IMR-90 (cell line): ENCODE data around the gene TYRO3. TPM values are rescaled to one million over a fixed set of nuclear protein-coding genes. Genes with fewer than 3 reads are reported as not detected.
"Not testable (repeated sequence)": the region's sequence is repeated elsewhere in the genome, so short reads cannot be mapped to it uniquely, and the experiment has no call there.

Experiments
- ATAC-seq: fragments of 200-7000 bp; cut with Tn5 transposase; 2 replicates; pipeline ENCODE4 v1.9.1; 2020; ENCODE audit warnings: low read depth, mild to moderate bottlenecking, moderate library complexity
- BruUV-seq: library from RNA; stranded (reverse); fragments of 400-500 nt; replicated peaks from 2 replicates; lab custom pipeline; 2021; lab: Mats Ljungman, UMichigan
- CTCF ChIA-PET: fragments of 300-600 bp; formaldehyde crosslinking; extraction: SDS; loops from one replicate; lab custom pipeline; 2021; ENCODE audit warnings: antibody characterized with exemption; lab: Yijun Ruan, JAX
- POLR2A ChIA-PET: fragments of 300-600 bp; sonication (Branson Sonifier 250); formaldehyde crosslinking; loops from one replicate; lab custom pipeline; 2022; ENCODE audit warnings: antibody characterized with exemption; ENCODE audit not compliant: unreplicated experiment; lab: Charles Lee
- DNase-seq: peaks from one replicate; pipeline ENCODE4 v3.0.0; 2013
- H2AFZ ChIP-seq: replicated peaks from 2 replicates; pipeline ENCODE3; 2013; ENCODE audit warnings: low read length, mild to moderate bottlenecking; ENCODE audit not compliant: poor library complexity
- H2AK5ac ChIP-seq: 2 replicates; pipeline ENCODE4 v1.6.1; 2013; ENCODE audit warnings: low read depth, low read length, inconsistent platforms
- H2AK9ac ChIP-seq: replicated peaks from 2 replicates; pipeline ENCODE3; 2013; ENCODE audit warnings: mild to moderate bottlenecking, low read depth, low read length, moderate library complexity; ENCODE audit not compliant: poor library complexity
- H2BK120ac ChIP-seq: 2 replicates; pipeline ENCODE4 v1.6.1; 2013; ENCODE audit warnings: low read depth, low read length, inconsistent platforms
- H2BK15ac ChIP-seq: 3 replicates; pipeline ENCODE4 v1.6.1; 2013; ENCODE audit warnings: low read depth, low read length, inconsistent platforms
- H2BK20ac ChIP-seq: 2 replicates; pipeline ENCODE4 v1.6.1; 2013; ENCODE audit warnings: low read depth, mild to moderate bottlenecking, inconsistent platforms, low read length, moderate library complexity
- H2BK5ac ChIP-seq: 2 replicates; pipeline ENCODE4 v1.6.1; 2013; ENCODE audit warnings: mild to moderate bottlenecking, low read depth, low read length, inconsistent platforms; ENCODE audit not compliant: poor library complexity, severe bottlenecking
- H3K14ac ChIP-seq: replicated peaks from 2 replicates; pipeline ENCODE4 v1.6.1; 2013; ENCODE audit warnings: low read depth, low read length, inconsistent platforms
- H3K18ac ChIP-seq: 2 replicates; pipeline ENCODE4 v1.6.1; 2013; ENCODE audit warnings: low read depth, low read length, control low read depth
- H3K23ac ChIP-seq: 2 replicates; pipeline ENCODE4 v1.6.1; 2013; ENCODE audit warnings: low read depth, low read length, inconsistent platforms
- H3K27ac ChIP-seq: 2 replicates; pipeline ENCODE4 v1.5.1; 2013; ENCODE audit warnings: mild to moderate bottlenecking, control low read depth, low read length; ENCODE audit not compliant: insufficient read depth
- H3K27me3 ChIP-seq: 2 replicates; pipeline ENCODE4 v1.6.1; 2013; ENCODE audit warnings: low read length; ENCODE audit not compliant: control insufficient read depth, insufficient read depth
- H3K36me3 ChIP-seq: 2 replicates; pipeline ENCODE4 v1.6.1; 2013; ENCODE audit warnings: low read length, mixed read lengths; ENCODE audit not compliant: control insufficient read depth, insufficient read depth
- H3K4ac ChIP-seq: 2 replicates; pipeline ENCODE4 v1.6.1; 2013; ENCODE audit warnings: low read depth, low read length, inconsistent platforms
- H3K4me1 ChIP-seq: 2 replicates; pipeline ENCODE4 v1.6.1; 2013; ENCODE audit warnings: low read length, mixed read lengths; ENCODE audit not compliant: control insufficient read depth, insufficient read depth
- H3K4me2 ChIP-seq: 2 replicates; pipeline ENCODE4 v1.6.1; 2013; ENCODE audit warnings: low read depth, mild to moderate bottlenecking, control low read depth, low read length, moderate library complexity
- H3K4me3 ChIP-seq: 2 replicates; pipeline ENCODE4 v1.5.1; 2013; ENCODE audit warnings: low read depth, mild to moderate bottlenecking, control low read depth, low read length, moderate library complexity; ENCODE audit not compliant: insufficient read depth
- H3K56ac ChIP-seq: 2 replicates; pipeline ENCODE4 v1.6.1; 2013; ENCODE audit warnings: low read length, inconsistent platforms; ENCODE audit not compliant: insufficient read depth; ENCODE audit errors: extremely low read depth
- H3K79me1 ChIP-seq, 2 experiments: 2 replicates each; pipeline ENCODE4 v1.6.1; 2013; ENCODE audit warnings: low read length in 2 of 2, inconsistent platforms in 1 of 2, low read depth in 1 of 2
- H3K9ac ChIP-seq: 2 replicates; pipeline ENCODE4 v1.6.1; 2013; ENCODE audit warnings: low read depth, low read length, control low read depth
- H3K9me1 ChIP-seq: 2 replicates; pipeline ENCODE4 v1.6.1; 2013; ENCODE audit warnings: low read length, inconsistent platforms; ENCODE audit not compliant: insufficient read depth
- H3K9me3 ChIP-seq: 2 replicates; pipeline ENCODE4 v1.6.1; 2013; ENCODE audit warnings: low read length; ENCODE audit not compliant: control insufficient read depth, insufficient read depth
- H4K20me1 ChIP-seq: 2 replicates; pipeline ENCODE4 v1.6.1; 2013; ENCODE audit warnings: low read length, inconsistent platforms; ENCODE audit not compliant: insufficient read depth
- H4K5ac ChIP-seq: 2 replicates; pipeline ENCODE4 v1.6.1; 2013; ENCODE audit warnings: mild to moderate bottlenecking, low read depth, low read length, control low read depth
- H4K8ac ChIP-seq, 2 experiments: 2 replicates each; pipeline ENCODE4 v1.6.1; 2013; ENCODE audit warnings: low read depth in 2 of 2, low read length in 2 of 2, control low read depth in 1 of 2, inconsistent platforms in 1 of 2
- H4K91ac ChIP-seq: 2 replicates; pipeline ENCODE4 v1.6.1; 2013; ENCODE audit warnings: low read depth, low read length, inconsistent platforms; ENCODE audit not compliant: insufficient read depth
- WGBS, 2 experiments: methylation state at CpG; one replicate each; pipeline versions ENCODE4 v1.1.5 to v1.1.7; 2013; ENCODE audit warnings: missing lambda C conversion rate in 2 of 2; ENCODE audit not compliant: insufficient read length in 1 of 2; ENCODE audit errors: extremely low coverage in 2 of 2; 5-methylcytosine and 5-hydroxymethylcytosine counted together
- dilution Hi-C: fragments of 300-500 bp; cut with HindIII; formaldehyde crosslinking; loops from one replicate; pipeline ENCODE4 v1.14.3; 2018; ENCODE audit warnings: low sequenced_read_pairs; ENCODE audit not compliant: unreplicated experiment
- in situ Hi-C: fragments of 300-500 bp; cut with MboI; formaldehyde crosslinking; loops from 3 replicates; pipeline ENCODE4 v1.14.3; 2019; ENCODE audit warnings: low sequenced_read_pairs, inconsistent platforms, mixed read lengths
- intact Hi-C: fragments of 100-400 bp; cut with micrococcal nuclease; formaldehyde crosslinking; loops from 2 replicates; pipeline ENCODE4 v1.10.0; 2022
- polyA plus RNA-seq, 3 experiments: library from polyadenylated mRNA; depleted of rRNA; stranded (reverse); fragments of >200 nt; gene quantifications; 2 replicates each; pipeline ENCODE4 v1.2.3, GENCODE V29; 2012; ENCODE audit warnings: low replicate concordance in 1 of 3
- total RNA-seq: library from RNA; depleted of rRNA; stranded (reverse); fragments of >200 nt; gene quantifications from 2 replicates; pipeline ENCODE4 v1.2.3, GENCODE V29; 2012

TYRO3 gene
- total and polyA plus RNA-seq, 2 of the 4 experiments (the other 2 are of a cell fraction) = 11.5 to 18.4 TPM

- H3K27ac ChIP-seq, H4K8ac ChIP-seq, H2BK120ac ChIP-seq, H3K79me1 ChIP-seq, H2AK9ac ChIP-seq, H3K27me3 ChIP-seq, H4K20me1 ChIP-seq, H3K4ac ChIP-seq, H3K9me1 ChIP-seq, H3K4me1 ChIP-seq, H2AK5ac ChIP-seq, H4K5ac ChIP-seq, POLR2A ChIA-PET, H3K9ac ChIP-seq, H3K14ac ChIP-seq, DNase-seq, H3K4me3 ChIP-seq, H3K56ac ChIP-seq, H2AFZ ChIP-seq, H2BK5ac ChIP-seq, H4K91ac ChIP-seq, in situ Hi-C loops, H2BK20ac ChIP-seq, BruUV-seq, H3K23ac ChIP-seq, ATAC-seq, H3K4me2 ChIP-seq, dilution Hi-C loops, H3K36me3 ChIP-seq, H3K9me3 ChIP-seq, H3K18ac ChIP-seq, H2BK15ac ChIP-seq: not testable (repeated sequence)
- 100% methylated on average over 2 of the region's 14 CpGs; no CpG with 5 or more reads in 1 of the 2 experiments for WGBS, 2 experiments
- intact Hi-C loops = loop anchor here (5.0 kb wide), 1 partner anchor 119 kb away; no protein-coding TSS in a partner anchor
- CTCF ChIA-PET = interaction anchor here (0.9 to 1.9 kb wide), 2 partner anchors 15 to 17 kb away, joined by 3 to 9 read pairs; no protein-coding TSS in a partner anchor
These were observed 27.7 kb downstream of the TYRO3 start for GRCh38 chr15:41586531-41587282.

GRCh38 chr15:41589018-41589417, 30.0 kb downstream of the TYRO3 start:
- H2BK120ac ChIP-seq, H2BK20ac ChIP-seq, H3K23ac ChIP-seq, H3K18ac ChIP-seq, DNase-seq, POLR2A ChIA-PET, H3K4ac ChIP-seq, H3K79me1 ChIP-seq, H3K27ac ChIP-seq, H3K4me1 ChIP-seq, H3K36me3 ChIP-seq, H3K4me2 ChIP-seq, H3K9ac ChIP-seq, BruUV-seq, ATAC-seq, H3K14ac ChIP-seq, dilution Hi-C loops, H4K91ac ChIP-seq, H3K9me1 ChIP-seq, H4K5ac ChIP-seq, in situ Hi-C loops, H3K9me3 ChIP-seq, H4K8ac ChIP-seq, H2AK9ac ChIP-seq, H3K4me3 ChIP-seq, H2BK5ac ChIP-seq, H2BK15ac ChIP-seq, H3K56ac ChIP-seq, H2AK5ac ChIP-seq, H4K20me1 ChIP-seq, H2AFZ ChIP-seq, H3K27me3 ChIP-seq: not testable (repeated sequence)
- WGBS, 2 experiments = no CpG with 5 or more reads among the region's 4 CpGs
- intact Hi-C loops = loop anchor here (5.0 kb wide), 1 partner anchor 122 kb away; no protein-coding TSS in a partner anchor
- CTCF ChIA-PET = interaction anchor here (0.6 kb wide), 1 partner anchor 32 kb away, joined by 3 read pairs; no protein-coding TSS in a partner anchor
